NB4 (cell line): Measurements from ENCODE around the gene ABHD17C.

ENCODE experiments used
- CTCF ChIP-seq: IDR thresholded peaks from one replicate; pipeline ENCODE4 v1.5.1; 2012; ENCODE audit warnings: low read depth, low read length
- MAX ChIP-seq: IDR thresholded peaks from 2 replicates; pipeline ENCODE4 v1.6.1; 2011; ENCODE audit warnings: low read depth, low read length
- POLR2A ChIP-seq: IDR thresholded peaks from 2 replicates; pipeline ENCODE4 v1.6.1; 2011; ENCODE audit warnings: mild to moderate bottlenecking; ENCODE audit not compliant: insufficient read length; ENCODE audit errors: extremely low read depth

- no peak for TF ChIP-seq CTCF
- no peak for TF ChIP-seq POLR2A
- no peak for TF ChIP-seq MAX
Measured at GRCh38 chr15:80789296-80789695, 94.2 kb downstream of the ABHD17C start.
